ENCODE data around the gene DST. TPM values are rescaled to one million over a fixed set of nuclear protein-coding genes. Genes with fewer than 3 reads are reported as not detected.
A peak's percentile ranks its signal among the peaks of the same experiment; 100 is the strongest.

Gene DST
- total and polyA plus RNA-seq, 7 donors: 62.5 to 791 (median 495) TPM

- Histone ChIP-seq H3K4me3 (no peak overlapping the region), H3K36me3 (peaks cover 0 to 22% (median 0%) of the 10 kb centered on the region in 4 donors), H3K4me1 (peaks cover 0 to 88% (median 75%) of the 10 kb centered on the region in 4 donors), H3K9me3 (no peaks in the 10 kb centered on the region), H3K27me3 (no peaks in the 10 kb centered on the region), H3K27ac (peak overlapping the region; percentile 35 to 96 (median 80))
- TF ChIP-seq POLR2A (IDR thresholded peaks at IDR 0.05): no peak
- TF ChIP-seq EP300 (IDR thresholded peaks at IDR 0.05): no peak
- TF ChIP-seq CTCF (IDR thresholded peaks at IDR 0.05): no peak
- no peak for TF ChIP-seq POLR2AphosphoS5 (IDR thresholded peaks at IDR 0.05)
- intact Hi-C loops (cut with DNase I): loop anchor here (2.0 kb wide), 1 partner anchor 181 kb away; no protein-coding TSS in a partner anchor
- DNase-seq: peak; percentile 61
- 80 to 86% methylated on average over 3 of the region's 3 CpGs for WGBS, 2 donors
These were observed 91.1 kb downstream of the DST start for GRCh38 chr6:56551409-56552120.

- Histone ChIP-seq H3K4me3 (peak overlapping the region in 1 of 4 donors; percentile 22), H3K27me3 (no peaks in the 10 kb centered on the region), H3K4me1 (peaks cover 0 to 86% (median 74%) of the 10 kb centered on the region in 4 donors), H3K36me3 (peaks cover 0 to 19% (median 0%) of the 10 kb centered on the region in 4 donors), H3K27ac (peak overlapping the region; percentile 35 to 96 (median 80)), H3K9me3 (no peaks in the 10 kb centered on the region)
- intact Hi-C loops (cut with DNase I): loop anchor here (2.0 kb wide), 1 partner anchor 180 kb away; no protein-coding TSS in a partner anchor
- no peak for TF ChIP-seq CTCF (IDR thresholded peaks at IDR 0.05)
- peak in 1 of 4 donors; percentile 19 for TF ChIP-seq POLR2AphosphoS5 (IDR thresholded peaks at IDR 0.05)
- TF ChIP-seq EP300 (IDR thresholded peaks at IDR 0.05): no peak
- WGBS, 2 donors: 58 to 78% methylated on average over 1 of the region's 1 CpG
- DNase-seq: no peak
These were observed 92.4 kb downstream of the DST start for GRCh38 chr6:56550301-56550700.

GRCh38 chr6:56549014-56549413 is 93.7 kb downstream of the DST start:
- WGBS, 2 donors: 12 to 55% methylated on average over 2 of the region's 2 CpGs
- intact Hi-C loops (cut with DNase I): no loop called here
- peaks cover 0 to 91% (median 74%) of the 10 kb centered on the region in 4 donors for H3K4me1 ChIP-seq
- TF ChIP-seq EP300 (IDR thresholded peaks at IDR 0.05): no peak
- TF ChIP-seq CTCF (IDR thresholded peaks at IDR 0.05): peak in 3 of 4 experiments; percentile 14 to 42 (median 33)
- no peak for TF ChIP-seq POLR2AphosphoS5 (IDR thresholded peaks at IDR 0.05)
- no peak for DNase-seq
- H3K4me3 ChIP-seq: peak overlapping the region in 1 of 4 donors; percentile 6
- H3K9me3 ChIP-seq: no peaks in the 10 kb centered on the region
- peak overlapping the region; percentile 35 to 96 (median 80) for H3K27ac ChIP-seq
- H3K27me3 ChIP-seq: no peaks in the 10 kb centered on the region
- H3K36me3 ChIP-seq: peaks cover 0 to 8% (median 0%) of the 10 kb centered on the region in 4 donors

- Histone ChIP-seq H3K4me3 (no peak overlapping the region), H3K4me1 (peaks cover 0 to 92% (median 75%) of the 10 kb centered on the region in 4 donors), H3K27me3 (no peaks in the 10 kb centered on the region), H3K36me3 (no peaks in the 10 kb centered on the region), H3K9me3 (no peaks in the 10 kb centered on the region), H3K27ac (peak overlapping the region; percentile 35 to 96 (median 80))
- intact Hi-C loops (cut with DNase I): no loop called here
- 95 to 98% methylated on average over 1 of the region's 1 CpG for WGBS, 2 donors
- DNase-seq: no peak
- TF ChIP-seq CTCF (IDR thresholded peaks at IDR 0.05): no peak
- TF ChIP-seq EP300 (IDR thresholded peaks at IDR 0.05): no peak
- no peak for TF ChIP-seq POLR2A (IDR thresholded peaks at IDR 0.05)
- peak in 3 of 4 donors; percentile 58 to 61 (median 59) for TF ChIP-seq POLR2AphosphoS5 (IDR thresholded peaks at IDR 0.05)
These were observed 95.0 kb downstream of the DST start for GRCh38 chr6:56547687-56548086.
